Stimulated activated naive CD4-positive, alpha-beta T cell treated with Interleukin-2 at 50 U/mL for 16 hours (primary cell): ENCODE data around the gene NOS3.
"Not testable (repeated sequence)": the region's sequence is repeated elsewhere in the genome, so short reads cannot be mapped to it uniquely, and the experiment has no call there.

Experiments
- DNase-seq: peaks from one replicate; lab custom pipeline; 2025; lab: John Stamatoyannopoulos, UW

Gene NOS3

DNA sequence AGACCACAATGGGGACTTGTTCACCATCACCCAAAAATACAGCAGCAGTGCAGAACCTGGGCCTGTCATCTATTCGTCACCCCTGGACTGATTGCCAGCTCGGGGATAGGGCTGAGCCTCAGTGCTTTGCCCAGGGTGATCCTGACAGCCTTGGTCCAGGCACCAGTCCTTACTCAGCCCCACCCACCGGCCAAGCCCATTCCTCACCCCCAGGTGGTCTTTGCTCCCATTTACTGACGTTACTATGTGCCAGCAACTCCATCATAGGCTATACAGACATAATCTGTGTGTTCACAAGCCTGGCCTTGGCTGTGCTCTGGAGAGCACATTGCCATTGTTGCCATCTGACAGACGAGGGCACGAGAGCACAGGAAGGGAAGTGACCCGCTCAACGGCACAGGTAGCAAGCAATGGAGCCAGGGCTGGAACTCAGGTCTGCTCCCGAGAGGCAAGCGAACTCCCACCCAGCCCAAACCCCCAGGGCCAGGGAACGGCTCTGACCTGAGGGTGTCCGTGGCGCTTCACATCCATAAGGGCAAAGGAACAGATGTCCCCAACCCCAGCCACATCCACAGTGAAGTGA, 26.6 kb downstream of the NOS3 start:
- DNase-seq: no peak

DNA sequence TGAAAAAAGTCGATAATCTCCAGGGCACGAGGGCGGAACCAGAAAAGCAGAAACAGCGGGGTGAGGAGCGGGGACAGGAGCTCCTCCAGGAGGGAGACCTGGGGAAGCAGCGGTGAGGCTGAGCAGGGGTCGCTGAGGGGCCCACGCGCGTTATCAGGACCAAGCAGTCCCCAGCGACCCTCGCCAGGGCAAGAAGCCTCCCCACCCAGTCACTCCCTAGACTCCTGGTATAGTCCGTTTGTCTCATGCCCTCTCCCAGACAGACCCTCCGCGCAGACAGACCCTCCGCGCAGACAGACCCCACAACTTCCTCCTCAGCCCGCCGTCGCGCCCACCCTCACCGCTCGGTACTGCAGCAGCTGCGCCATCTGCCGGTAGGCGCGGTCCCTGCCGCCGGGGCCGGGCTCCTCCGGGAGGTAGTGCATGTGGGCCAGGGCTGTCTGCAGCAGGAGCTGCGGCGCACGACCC, 27.2 kb downstream of the NOS3 start:
- DNase-seq: peak; percentile 75

DNA sequence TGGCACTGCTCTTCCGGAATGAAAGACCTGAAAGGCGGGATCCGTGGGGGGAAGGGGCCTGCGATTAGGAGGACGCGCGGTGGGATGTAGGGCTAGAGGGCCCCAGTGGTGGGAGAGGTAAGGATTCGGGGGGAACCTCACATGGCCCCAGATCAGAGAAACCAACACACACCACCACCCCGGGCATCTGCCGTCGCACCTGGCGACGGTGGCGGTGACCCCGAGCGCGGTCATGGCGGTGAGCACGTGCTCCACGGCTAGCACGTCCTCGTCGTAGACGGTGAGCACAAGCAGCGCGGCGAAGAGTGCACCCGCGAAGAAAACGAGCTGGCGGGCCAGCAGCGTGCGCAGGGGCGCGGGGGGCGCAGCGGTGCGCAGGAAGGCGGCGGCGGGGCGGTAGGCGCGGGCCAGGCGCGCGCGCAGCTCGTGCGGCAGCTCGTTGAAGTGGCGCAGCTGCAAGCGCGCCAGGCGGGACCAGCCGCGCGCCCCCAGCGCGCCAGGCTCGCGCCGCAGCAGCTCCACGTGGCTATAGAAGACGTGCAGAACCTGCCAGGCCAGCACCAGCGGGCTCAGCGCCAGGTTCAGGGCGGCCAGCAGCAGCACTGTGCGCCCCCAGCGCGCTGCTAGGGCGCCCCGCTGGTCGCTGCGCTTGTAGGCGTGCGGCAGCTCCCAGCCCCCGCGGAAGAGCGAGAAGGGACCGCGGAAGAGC, 27.8 kb downstream of the NOS3 start:
- peak; percentile 43 for DNase-seq

DNA sequence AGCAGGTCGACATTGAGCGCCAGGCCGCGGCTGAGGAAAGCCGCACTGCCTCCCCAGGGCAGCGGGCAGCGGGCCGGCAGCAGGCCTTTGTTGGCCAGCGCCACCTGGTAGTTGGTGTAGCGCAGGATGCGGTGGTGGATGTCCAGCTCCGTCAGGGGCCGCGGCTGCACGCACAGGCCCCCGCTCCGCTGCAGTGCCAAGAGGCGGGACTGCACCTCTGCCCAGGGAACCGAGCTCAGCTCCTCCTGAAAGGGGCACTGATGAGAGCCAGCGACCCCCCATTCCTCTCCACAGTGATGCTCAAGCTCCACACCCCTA, 28.3 kb downstream of the NOS3 start:
- DNase-seq: no peak

DNA sequence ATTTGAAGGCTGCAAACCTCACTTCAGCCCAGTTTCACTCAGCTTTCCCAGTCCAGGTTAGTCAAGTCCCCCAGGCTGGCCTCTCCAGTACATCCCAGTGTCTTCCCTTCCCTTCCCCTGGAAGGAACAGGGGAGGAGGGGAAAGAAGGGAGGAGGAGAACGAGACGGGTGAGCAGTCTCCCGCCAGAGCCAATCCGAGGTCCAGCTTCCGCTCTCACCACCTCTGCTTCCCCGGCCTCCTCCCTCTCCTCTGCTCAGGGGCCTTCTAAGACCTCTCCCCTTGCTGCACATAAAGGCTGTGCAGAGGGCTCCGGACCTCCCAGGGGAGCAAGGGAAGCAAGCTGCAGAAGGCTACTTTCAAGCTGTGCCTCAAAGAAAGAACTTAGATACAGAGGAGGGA, 29.4 kb downstream of the NOS3 start:
- no peak for DNase-seq

DNA sequence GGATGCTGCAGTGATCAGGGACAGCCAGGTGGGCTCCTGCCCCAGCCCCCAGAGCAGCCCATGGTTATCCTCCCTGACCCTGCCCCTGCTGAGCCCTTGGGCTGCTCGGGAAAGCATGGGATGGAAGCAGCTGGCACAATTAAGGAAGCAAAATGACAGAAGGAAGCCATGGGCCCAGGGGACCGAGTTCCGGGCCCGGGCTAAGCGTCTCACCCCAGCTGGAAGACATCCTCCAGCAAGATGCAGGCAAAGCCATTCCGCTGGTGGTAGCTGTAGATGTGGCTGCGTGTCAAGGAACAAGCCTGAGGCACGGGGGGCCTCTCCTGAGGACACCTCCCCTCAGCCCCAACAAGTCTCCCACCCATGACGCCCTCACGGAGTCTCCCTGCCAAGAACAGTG, 32.4 kb downstream of the NOS3 start:
- no peak for DNase-seq

DNA sequence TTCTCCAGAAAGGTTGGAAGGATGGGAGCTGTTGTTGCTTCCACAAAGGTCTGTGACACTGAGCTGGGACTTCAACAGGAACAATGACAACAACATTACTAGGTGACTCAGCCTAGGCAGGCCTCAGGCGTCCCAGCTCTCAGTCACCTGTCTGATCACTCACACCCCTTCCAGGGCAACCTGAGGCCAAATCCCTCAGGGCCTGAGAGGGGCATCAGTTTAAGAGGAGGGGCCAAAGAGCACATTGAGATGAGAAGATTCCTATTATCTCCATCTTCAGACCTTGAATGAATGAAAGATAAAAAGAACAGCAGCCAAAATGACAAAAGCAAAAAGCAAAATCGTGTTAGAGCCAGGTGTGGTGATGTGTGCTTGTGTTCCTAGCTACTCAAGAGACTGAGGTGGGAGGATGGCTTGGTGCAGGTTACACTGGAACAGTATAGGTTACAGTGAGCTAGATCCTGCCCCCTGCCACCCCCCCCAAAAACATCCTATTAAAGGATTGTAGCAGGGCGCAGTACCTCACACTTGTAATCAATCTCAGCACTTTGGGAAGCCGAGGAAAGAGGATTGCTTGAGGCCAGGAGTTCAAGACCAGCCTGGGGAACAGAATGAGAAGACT, 33.7 kb downstream of the NOS3 start, which contains the start of gene ATG9B:
Gene ATG9B, minus strand, starts transcription at position 60 of the 622 bp plus-strand sequence. CDS start 71 bp downstream, outside the sequence.
- no peak for DNase-seq

DNA sequence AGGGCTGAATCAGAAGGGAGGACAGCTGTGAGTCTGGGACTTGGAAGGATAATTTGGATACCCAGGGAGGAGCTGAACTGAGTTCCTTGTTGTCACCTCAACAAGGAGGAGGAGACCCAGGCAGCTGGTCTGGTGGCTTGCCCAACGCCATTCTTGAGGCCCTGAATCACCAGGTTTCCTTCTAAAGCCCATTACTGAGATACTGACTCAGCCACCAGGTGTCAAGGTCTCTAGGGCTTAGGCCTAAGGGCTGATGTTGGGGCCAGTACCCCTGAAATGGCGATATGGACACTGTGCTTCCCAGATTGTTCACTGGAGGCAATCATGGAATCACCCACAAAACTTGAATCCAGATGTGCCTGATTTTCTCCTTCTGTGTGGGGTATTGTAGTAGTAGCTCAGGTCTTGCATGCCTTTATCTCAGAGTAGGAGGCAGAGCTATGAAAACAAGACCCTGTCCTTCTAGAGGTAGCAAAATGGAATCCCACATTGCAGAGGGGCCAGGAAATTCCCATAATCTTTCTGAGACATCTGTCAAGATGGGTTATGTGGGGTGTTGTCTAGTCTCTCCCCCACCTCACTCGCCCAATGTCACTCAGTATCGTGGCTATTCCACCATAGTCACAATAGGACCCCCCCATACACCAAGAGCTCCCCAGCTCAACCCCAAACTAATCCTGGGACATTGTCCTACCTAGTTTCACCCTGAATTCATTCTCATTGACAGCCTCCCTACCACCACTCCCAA, 35.3 kb downstream of the NOS3 start:
- DNase-seq: no peak

DNA sequence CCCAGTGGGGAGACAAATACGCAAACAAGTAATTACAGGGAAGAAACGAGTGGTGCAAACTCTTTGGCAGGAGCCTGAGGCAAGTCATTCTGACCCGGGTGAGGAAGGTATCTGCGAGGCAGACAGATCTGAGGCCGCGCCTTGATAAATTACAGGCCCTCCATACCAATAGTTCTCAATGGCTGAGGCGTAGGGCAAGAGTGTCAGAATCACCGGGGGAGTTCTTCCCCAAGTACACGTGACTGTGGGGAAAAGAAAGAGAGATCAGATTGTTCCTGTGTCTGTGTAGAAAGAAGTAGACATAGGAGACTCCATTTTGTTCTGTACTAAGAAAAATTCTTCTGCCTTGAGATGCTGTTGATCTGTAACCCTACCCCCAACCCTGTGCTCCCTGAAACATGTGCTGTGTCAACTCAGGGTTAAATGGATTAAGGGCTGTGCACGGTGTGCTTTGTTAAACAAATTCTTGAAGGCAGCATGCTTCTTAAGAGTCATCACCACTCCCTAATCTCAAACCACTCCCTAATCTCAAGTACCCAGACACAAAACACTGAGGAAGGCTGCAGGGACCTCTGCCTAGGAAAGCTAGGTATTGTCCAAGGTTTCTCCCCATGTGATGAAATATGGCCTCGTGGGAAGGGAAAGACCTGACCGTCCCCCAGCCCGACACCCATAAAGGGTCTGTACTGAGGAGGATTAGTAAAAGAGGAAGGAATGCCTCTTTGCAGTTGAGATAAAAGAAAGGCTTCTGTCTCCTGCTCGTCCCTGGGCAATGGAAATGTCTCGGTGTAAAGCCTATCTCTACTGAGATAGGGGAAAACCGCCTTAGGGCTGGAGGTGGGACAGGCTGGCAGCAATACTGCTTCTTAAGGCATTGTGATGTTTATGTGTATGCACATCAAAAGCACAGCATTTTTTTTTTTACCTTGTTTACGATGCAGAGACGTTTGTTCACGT, 36.2 kb downstream of the NOS3 start:
- DNase-seq: not testable (repeated sequence)

DNA sequence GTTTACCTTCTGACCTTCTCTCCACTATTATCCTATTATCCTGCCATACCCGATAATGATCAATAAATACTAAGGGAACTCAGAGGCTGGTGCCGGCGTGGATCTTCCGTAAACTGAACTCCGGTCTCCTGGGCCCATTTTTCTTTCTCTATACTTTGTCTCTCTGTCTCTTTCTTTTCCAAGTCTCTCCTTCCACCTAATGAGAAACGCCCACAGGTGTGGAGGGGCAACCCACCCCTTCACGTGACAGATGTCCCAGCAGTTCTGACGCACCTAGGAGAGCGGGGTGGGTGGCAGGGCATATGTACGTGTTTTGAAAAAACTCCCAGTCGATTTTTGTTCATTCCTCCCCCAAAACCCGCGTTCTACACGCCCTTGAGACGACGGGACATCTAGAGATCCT, 36.9 kb downstream of the NOS3 start:
- not testable (repeated sequence) for DNase-seq

DNA sequence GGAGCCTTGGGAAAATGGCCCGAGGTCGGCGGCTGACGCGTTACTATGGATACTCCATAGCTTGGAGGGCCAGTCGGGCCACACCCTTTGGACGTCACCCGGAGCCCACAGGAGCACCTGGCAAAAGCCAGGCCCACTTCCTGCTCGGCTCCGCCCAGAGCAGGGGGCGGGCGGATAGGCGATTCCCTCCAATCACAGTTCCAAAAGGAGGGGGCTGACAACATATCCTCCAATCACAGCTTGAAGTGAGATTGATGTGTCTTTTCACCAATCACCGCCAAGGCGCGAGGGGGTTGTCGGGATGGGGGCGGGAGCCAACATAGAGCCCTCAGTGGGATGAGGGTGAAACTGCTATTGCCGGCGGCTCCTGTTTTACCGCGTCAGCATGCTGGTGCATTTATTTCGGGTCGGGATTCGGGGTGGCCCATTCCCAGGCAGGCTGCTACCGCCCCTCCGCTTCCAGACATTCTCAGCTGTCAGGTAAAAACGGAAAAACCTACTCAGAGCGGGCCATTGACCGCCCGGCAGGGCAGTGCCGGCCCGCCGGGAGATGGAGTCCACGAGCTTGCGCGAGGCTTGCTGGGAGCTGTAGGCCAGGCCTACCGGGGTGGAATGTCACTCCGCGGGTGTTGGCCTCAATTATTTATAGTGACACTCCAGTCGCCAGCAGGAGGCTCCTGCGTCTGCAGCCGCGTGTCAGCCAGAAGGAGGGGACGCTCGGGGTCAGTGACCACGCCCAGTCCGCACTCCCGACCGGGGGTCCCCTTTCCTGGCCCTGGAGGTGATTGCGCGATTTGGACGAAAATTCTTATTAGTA, 37.5 kb downstream of the NOS3 start, which contains the start of gene ABCB8:
Gene ABCB8, plus strand, starts transcription at position 320 of the 817 bp plus-strand sequence. Its CDS starts 66 bp downstream, at position 386.
- DNase-seq: peak; percentile 96

DNA sequence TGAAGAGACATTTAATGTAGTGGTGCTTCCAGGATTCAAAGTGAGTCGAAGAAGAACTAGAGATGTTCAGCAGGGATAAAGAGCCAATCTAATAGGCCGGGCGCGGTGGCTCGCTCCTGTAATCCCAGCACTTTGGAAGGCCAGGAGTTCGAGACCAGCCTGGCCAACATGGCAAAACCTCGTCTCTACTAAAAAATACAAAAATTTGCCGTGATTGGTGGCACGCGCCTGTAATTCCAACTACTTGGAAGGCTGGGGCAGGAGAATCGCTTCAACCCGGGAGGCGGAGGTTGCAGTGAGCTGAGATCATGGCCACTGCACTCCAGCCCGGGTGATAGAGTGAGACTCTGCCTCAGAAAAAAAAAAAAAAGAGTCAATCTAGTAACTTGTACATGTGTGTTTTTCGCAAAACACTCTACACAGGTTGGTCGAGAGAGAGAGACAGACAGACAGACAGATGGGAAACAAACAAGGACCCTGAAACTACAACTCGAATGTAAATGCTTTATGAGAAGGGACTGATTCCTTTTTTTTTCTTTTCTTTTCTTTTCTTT, 38.2 kb downstream of the NOS3 start:
- DNase-seq: no peak

DNA sequence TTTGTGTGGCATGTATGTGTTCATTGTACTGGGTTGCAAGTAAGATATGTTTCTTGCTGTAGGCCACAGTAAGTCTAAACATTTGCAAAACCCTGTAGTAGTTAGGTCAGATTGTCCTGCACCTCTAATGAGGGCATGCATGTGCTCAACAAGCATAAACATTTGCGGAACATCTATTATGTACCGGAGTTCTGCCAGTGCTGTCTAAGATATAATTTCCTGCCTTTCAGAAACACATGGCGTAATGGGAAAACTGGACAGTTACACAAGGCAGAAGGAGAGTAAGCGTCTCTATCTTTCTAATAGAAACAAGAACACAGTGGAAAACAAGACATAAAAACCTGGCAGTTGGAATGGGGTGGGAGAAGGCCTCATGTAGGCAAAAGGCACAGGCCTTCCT, 40.2 kb downstream of the NOS3 start:
- no peak for DNase-seq

DNA sequence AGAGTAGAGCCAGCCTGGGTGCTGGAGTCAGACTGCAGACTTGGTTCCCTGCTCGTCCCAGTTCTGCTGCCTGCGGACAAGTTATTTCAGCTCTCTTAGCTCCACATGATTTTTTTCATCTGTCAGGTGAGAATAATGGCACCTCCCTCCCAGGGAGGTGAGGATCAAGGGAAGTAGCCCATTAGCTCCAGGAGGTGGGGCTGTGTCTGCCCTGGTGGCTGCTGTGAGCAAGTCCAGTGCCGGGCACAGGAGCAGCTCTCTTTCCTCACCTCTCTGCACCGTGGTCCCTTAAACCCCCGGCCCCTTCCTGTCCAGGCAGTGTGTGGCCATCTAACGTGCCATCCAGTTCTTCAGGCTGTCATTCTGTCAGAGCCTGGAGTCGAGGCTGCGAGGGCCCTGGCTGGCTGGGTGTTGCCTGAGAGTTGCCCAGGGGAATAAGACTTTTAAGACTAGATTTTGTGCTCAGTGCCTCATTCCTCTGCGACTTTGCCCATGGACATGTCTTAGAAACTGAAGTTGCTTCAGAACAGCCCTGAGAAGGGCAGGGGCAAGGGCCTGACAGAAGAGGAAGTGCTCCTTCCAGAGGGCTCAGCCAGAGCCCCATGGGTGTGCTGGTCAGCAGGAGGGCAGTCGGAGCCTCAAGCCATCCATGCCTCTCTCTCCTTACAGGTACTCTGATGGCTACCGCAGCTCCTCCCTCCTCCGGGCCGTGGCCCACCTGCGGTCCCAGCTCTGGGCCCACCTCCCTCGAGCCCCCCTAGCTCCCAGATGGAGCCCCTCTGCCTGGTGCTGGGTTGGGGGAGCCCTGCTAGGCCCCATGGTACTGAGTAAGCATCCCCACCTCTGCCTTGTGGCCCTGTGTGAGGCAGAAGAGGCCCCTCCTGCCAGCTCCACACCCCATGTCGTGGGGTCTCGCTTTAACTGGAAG, 42.4 kb downstream of the NOS3 start:
- no peak for DNase-seq

DNA sequence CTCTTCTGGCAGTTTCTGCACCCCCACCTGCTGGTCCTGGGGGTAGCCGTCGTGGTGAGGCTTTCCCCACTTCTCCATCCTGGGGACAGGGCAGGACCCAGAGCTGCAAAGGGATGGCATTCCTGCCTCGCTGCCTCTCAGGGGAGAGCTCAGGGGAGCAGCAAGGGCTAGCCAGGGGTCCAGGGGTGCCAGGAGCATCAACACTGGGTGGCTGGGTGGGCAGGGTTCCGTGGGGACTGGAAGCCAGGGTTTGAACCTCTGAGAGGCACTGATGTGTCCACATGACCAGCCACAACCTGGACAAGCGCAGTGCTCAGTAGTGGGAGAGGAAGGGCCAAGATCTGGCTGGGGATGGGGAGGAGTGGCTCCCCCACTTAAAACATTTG, 43.0 kb downstream of the NOS3 start:
- DNase-seq: no peak

DNA sequence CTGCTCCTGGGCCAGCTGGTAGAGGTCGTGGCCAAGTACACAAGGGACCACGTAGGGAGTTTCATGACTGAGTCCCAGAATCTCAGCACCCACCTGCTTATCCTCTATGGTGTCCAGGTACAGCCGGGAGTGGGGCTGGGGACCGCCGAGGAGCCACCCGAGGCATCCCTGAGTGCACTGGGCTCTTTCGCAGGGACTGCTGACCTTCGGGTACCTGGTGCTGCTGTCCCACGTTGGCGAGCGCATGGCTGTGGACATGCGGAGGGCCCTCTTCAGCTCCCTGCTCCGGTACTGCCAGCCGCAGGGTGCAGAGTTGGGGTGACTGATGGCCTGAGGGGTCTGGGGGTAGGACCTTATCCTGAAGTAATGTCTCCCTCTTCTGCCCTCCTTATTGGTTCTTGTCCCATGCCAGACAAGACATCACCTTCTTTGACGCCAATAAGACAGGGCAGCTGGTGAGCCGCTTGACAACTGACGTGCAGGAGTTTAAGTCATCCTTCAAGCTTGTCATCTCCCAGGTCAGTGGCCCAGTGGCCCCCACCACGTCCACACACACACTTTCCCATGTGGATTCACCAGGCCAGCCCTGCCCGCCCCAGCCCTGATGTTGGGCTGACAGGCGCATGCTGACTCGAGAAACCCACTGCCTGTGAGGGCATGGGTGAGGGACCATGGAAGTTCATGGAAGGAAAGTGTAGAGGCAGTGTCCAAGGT, 43.7 kb downstream of the NOS3 start:
- DNase-seq: no peak

DNA sequence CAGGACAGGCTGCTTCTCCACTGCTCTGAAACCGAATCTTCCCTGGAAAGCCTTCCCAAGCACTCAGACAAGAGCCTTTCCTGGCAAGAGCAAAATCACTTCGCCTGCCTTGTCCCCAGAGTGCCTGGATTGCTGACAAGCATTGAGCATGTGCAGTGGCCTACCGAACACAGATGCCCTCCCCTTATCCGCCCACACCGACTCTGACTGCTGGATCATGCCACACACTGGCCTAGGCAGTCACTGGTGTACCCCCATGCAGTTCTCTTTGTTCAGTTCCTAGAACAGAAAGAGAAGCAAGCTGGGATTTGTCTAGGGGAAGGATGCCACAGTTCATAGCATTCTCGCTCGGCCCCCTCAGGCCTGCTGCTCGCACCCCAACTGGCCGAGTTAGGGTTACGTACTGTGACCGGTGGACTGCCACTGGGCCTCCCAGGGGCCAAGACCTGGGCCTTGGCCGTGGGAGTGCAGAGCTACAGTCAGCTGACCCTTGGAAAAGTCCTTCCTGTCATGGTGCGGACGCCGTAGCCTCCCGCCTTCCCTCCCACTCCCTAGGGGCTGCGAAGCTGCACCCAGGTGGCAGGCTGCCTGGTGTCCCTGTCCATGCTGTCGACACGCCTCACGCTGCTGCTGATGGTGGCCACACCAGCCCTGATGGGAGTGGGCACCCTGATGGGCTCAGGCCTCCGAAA, 44.4 kb downstream of the NOS3 start:
- no peak for DNase-seq

DNA sequence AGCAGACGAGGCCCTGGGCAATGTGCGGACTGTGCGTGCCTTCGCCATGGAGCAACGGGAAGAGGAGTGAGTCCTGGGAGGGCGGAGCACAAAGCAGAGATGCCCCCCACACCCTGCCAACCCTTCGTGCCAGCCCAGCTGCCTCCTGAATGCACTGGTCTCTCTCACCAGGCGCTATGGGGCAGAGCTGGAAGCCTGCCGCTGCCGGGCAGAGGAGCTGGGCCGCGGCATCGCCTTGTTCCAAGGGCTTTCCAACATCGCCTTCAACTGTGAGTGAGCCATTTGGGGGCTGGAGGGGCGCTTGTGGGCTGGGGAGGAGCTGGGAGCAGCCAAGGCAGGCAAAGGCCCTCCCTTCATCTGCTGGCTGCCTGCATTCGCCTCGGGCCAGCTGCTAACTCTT, 45.1 kb downstream of the NOS3 start:
- no peak for DNase-seq
